ENCODE data around the gene ATP7B. TPM values are rescaled to one million over a fixed set of nuclear protein-coding genes. Genes with fewer than 3 reads are reported as not detected.
"Not testable (repeated sequence)": the region's sequence is repeated elsewhere in the genome, so short reads cannot be mapped to it uniquely, and the experiment has no call there.

Gene ATP7B
- polyA plus RNA-seq (ENCODE audit: insufficient read length in 4 of 4): 10 to 100 TPM; 15.5 to 22.6 (median 18.8) TPM

DNA sequence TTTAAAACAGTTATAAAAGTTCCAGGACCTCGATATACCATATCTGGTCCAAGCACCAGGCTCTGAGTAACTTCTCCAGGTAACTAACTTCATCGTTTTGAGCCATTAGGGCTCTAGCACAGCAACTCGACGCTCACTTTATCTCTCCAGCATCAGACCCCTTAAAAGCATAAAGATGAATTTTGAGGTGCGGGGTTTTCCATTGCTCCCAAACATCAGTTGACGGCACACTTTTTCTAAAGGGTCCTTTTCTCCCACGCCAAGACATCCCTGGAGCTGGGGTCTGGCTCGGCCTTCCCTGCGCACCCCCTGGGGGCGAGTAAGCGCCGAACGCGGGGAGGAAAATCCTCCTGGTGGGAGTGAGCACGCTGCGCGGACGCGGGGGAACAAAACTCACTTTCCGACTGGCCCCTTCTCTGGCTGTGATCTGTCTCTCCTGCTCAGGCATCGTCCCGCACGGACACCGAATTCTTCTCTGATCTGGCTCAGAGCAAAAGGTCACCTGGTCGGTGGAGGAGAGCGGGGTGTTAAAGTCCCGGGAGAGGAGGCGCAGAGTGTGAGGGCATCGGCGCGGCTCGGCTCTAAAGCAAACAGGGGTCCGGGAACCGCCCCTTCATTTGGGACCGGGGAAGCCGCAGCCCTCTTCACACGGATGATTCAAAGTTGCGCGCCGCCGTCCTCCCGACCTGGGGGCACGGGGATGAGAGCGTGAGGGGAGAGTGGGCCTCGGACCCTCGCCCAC is at the start of gene ATP7B:
Gene ATP7B, minus strand, starts transcription at position 561 of the 742 bp plus-strand sequence. Its CDS starts 113 bp downstream, at position 448.
- no peak for DNase-seq (ENCODE audit: low read depth in 4 of 4, low spot score in 2 of 4)

DNA sequence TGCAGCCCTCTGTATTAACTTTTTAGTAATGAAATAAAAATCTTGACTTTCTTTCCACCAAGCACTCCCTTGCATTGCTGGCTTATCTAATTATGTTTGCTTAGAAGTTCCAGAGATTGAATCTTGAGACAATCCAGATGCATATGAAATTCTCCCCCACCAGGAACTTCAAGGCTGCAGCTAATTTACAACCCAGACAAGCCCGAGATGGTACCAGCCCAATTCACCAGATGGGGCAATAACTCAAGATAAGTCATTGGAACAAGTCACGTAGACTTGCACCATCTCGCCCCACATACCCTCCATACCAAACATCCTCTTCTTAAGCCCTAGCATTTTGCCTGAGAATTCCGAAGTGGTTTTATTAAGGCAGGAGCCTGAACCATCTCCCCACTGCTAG is 42.2 kb upstream of the ATP7B start:
- DNase-seq (ENCODE audit: low read depth in 4 of 4, low spot score in 2 of 4): no peak

DNA sequence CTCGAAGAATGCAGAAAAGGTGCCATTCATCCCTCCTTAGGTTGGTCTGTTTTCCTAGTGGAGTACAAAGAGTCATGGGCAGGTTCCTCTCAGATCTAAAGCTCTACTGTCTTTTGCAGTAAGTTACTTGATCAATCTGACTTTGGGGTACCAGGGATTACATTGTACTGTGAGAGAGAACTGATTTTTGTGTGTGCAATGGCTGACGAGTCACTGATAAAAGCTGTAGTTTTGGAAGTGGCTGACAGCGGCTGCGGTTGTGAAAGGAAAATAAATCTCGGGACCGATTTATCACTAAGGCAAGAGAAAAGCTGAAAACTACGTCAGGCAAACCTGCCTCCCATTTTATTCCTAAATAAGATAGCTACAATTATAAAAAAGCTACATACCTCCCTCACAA is 40.1 kb upstream of the ATP7B start:
- DNase-seq (ENCODE audit: low read depth in 4 of 4, low spot score in 2 of 4): no peak

DNA sequence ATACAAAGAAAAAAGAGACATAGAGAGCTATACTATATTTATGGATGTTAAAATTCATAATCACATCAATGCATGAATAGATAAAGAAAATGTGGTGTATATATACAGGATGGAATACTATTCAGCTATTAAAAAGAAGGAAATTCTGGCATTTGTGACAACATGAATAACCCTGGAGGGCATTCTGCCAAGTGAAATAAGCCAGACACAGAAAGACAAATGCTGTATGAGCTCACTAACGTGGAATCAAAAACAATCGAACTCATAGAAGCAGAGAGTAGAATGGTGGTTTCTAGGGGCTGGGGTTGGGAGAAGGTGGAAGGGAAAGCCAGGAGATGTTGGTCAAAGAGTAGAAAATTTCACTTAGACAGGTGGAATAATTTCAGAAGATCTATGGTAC is 37.3 kb upstream of the ATP7B start:
- DNase-seq (ENCODE audit: low read depth in 4 of 4, low spot score in 2 of 4): no peak

DNA sequence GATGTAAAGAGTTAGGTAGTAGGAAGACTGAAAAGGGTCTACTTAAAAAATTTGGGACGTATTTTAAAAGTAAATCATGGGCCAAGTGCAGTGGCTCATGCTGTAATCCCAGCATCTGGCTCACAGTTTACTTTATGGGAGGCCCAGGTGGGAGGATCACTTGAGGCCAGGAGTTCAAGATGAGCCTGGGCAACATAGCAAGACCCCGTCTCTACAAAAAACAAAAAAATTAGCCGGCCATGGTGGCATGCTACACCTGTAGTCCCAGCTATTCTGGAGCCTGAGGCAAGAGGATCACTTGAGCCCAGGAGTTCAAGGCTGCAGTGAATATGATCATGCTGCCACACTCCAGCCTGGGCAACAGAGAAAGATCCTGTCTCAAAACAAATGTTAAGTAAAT is 36.2 kb upstream of the ATP7B start:
- no peak for DNase-seq (ENCODE audit: low read depth in 4 of 4, low spot score in 2 of 4)

DNA sequence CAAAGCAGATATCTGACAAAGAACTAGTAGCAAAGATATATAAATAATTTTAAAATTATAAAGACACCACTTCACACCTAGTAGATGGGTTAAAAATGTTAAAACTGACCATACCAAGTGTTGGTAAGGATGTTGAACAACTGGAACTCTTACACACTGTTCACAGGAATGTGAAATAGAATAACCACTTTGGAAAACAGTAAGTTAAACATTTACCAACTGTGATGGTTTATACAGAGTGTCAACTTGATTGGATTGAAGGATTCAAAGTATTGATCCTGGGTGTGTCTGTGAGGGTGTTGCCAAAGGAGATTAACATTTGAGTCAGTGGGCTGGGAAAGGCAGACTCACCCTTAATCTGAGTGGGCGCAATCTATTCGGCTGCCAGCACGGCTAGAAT is 32.4 kb upstream of the ATP7B start:
- no peak for DNase-seq (ENCODE audit: low read depth in 4 of 4, low spot score in 2 of 4)

DNA sequence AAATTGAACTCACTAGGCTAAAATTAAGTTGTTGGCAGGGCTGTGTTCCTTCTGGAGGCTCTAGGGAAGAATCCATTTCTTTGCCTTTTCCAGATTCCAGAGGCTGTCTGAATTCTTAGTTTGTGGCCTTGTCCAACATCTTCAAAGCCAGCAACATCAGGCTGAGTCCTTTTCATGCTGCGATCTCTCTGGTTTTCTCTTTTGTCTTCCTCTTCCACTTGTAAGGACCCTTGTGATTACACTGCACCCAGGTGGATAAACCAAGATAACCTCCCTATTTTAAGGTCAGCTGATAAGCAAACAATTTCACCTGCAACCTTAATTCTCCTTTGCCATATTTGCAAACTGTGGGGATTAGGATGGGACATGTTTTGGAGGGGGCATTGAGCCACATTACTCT is 24.8 kb upstream of the ATP7B start:
- no peak for DNase-seq (ENCODE audit: low read depth in 4 of 4, low spot score in 2 of 4)

DNA sequence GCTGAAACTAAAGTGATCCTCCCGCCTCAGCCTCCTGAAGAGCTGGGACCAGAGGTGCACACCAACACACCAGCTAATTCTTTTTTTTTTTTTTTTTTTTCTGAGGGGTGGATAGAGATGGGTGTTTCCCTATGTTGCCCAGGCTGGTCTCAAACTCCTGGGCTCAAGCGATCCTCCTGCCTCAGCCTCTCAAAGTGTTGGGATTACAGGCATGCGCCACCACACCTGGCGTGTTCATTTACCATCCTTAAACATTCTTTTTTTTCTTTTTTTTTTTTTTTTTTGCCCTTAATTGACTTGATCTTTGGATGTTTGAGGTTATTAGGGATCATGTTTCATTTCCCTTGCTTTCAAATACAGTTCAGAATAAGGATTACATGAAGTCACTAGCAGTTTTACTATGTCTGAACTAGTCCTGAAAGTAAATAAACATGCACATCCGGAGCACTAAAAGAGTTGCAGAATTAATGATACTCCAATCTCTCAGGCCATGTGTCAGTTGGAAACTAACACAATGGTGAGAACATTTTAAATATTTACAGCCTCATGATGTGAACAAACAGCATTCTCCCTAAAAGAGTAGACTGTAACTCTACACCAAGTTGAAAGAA is 23.5 kb upstream of the ATP7B start:
- no peak for DNase-seq (ENCODE audit: low read depth in 4 of 4, low spot score in 2 of 4)

DNA sequence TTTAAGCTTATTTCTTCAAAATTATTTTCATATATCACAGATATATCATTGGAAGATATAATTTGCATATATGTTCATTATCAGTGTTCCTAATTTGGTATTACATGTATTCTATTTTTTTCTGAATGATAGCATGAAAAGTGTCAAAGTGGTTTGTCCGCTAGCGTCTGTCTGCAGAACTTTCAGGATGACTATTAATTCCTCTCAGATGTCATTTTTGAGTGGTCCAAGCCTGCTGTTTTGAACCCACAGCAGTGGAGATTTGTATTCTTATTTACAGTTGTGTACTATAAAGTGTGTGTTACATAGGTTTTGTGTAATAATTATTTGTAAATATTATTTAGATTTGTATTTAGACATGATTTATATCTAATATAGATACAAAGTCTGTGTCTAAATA is 21.8 kb upstream of the ATP7B start:
- no peak for DNase-seq (ENCODE audit: low read depth in 4 of 4, low spot score in 2 of 4)

DNA sequence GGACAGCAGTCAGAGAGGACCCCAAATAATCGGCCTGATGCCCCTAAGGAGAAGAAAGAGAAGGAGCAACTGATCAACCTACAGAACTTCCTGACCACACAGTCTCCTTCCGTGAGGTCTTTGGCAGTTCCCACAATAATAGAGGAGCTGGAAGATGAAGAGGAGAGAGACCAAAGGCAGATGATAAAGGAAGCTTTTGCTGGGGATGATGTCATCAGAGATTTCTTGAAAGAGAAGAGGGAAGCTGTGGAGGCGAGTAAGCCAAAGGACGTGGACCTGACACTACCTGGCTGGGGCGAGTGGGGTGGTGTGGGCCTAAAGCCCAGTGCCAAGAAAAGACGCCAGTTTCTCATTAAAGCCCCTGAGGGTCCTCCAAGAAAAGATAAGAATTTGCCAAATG is 19.2 kb upstream of the ATP7B start:
- DNase-seq (ENCODE audit: low read depth in 4 of 4, low spot score in 2 of 4): not testable (repeated sequence)

DNA sequence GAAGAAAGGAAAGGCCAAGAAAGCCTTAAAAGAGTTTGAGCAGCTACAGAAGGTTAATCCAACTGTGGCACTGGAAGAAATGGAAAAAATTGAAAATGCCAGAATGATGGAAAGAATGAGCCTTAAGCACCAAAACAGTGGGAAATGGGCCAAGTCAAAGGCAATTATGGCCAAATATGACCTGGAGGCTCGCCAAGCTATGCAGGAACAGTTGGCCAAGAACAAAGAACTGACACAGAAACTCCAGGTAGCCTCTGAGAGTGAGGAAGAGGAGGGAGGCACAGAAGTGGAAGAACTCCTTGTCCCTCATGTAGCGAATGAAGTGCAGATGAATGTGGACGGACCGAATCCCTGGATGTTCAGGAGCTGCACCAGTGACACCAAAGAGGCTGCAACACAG is 18.3 kb upstream of the ATP7B start:
- no peak for DNase-seq (ENCODE audit: low read depth in 4 of 4, low spot score in 2 of 4)

DNA sequence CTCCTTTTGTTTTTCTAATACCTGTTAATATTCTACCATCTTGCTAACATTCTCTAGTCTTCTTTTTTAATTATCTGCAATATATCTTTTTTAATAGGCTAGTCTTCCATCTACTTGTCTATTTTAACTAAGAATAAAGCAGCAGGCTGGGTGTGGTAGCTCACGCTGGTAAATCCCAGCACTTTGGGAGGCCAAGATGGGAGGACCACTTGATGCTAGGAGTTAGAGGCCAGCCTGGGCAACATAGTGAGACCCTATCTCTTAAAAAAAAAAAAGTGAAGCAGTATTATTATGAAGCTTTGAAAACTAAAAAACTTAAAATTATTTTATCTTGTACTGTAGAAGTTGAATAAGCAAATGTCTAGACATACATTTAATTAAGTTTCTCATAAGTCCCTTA is 16.6 kb upstream of the ATP7B start:
- no peak for DNase-seq (ENCODE audit: low read depth in 4 of 4, low spot score in 2 of 4)

DNA sequence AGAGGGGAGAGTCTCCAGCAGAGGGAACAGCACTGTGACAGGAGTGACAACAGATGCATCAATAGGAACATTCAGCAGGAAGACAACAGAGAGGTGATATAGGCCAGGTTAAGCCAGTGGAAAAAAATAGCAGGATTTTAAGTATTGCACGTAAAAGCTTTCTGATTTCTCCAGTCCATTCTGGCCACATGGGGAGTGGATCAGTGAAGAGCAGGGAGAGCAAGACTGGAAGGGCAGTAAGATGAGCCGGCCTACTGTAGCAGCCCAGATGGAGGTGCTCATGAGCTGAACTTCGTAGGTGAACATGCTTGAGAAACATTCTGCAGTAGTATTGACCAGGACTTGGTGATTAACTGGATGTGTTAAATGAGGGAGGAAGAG is 15.0 kb upstream of the ATP7B start:
- DNase-seq (ENCODE audit: low read depth in 4 of 4, low spot score in 2 of 4): no peak

DNA sequence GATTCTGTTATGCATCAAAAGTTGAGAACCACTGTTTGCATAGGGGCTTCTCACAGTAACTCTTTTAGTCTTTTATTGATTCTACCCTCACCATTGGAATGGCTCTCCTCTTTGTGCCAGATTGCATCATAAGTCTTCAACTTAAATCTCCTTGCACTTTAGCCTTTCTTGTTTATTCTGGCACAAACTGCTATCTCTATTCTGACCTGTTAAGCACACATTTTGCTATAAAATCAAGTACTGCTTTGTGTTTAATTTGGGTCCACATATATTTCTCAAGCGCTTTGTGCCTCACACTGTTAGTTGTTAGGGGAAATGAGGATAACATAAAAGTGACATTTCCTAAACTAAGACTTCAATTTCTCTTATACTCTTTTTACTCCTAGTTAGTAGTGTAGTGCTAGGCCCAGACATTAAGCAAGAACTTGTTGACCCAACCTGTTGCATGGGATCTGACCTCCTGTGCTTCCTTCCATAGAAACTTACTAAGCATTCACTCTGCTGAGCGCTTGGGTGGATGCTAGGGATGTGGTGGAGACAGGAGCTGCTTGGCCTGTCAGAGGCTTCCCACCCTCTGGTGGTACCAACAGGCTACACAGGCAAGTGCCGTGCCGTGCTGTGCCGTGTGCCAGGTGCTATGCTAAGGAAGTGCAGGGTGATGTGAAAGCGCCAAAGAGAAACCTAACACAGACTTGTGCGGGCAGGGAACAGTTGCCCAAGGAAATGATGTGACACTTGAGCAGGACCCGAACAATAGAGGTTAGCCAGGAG is 14.4 kb upstream of the ATP7B start:
- no peak for DNase-seq (ENCODE audit: low read depth in 4 of 4, low spot score in 2 of 4)

DNA sequence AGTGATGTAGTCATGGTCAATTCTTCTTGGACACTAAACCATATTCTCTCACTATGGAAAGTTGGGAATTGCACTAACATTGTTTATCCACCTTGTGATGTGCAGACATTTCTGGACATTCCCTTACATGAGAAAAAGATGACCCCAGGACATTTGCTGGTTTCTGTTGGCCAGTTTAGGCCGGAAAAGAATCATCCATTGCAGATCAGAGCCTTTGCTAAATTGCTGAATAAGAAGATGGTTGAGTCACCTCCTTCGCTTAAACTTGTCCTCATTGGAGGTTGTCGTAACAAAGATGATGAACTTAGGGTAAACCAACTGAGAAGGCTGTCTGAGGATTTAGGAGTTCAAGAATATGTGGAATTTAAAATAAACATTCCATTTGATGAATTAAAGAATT is 13.2 kb upstream of the ATP7B start, which contains the start of gene UTP14C:
Gene UTP14C, plus strand, starts transcription at position 211 of the 400 bp plus-strand sequence. CDS start 4,114 bp downstream, outside the sequence.
- no peak for DNase-seq (ENCODE audit: low read depth in 4 of 4, low spot score in 2 of 4)

DNA sequence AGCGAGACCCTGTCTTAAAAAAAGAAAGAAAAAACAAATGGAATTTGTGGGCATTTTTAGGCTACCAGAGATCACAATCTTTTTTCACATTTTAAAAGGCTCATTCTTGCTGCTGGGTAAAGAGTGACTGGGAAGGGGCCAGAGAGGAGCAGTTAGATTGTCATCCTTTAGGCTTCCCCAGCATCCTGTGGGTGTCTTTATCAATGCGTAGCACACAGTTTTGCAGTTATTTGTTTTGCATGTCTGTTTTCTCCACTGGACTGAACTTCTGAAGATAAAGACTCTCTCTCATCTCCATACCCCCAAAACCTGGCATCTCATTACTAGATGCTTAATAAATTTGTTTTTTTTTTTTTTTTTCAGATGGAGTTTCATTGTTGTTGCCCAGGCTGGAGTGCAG is 11.1 kb upstream of the ATP7B start:
- DNase-seq (ENCODE audit: low read depth in 4 of 4, low spot score in 2 of 4): no peak

DNA sequence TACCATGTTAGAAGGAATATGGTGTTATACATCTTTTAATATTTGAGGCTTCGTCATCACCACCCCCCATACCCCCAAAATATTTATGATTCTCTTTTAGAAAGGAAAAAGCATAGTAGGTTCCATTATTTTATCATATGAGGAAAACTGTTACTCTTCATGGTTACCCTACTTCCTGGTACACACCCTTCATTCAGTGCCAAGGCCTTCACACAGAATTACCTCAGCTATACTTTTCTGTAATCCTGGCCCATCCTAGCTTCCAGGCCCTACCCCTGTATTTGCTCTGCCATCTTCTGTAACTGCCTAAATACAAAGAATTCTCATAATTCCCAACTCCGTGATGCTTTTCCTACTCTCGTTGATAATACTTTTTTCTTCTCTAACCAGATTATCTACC is 8.9 kb upstream of the ATP7B start:
- DNase-seq (ENCODE audit: low read depth in 4 of 4, low spot score in 2 of 4): no peak

DNA sequence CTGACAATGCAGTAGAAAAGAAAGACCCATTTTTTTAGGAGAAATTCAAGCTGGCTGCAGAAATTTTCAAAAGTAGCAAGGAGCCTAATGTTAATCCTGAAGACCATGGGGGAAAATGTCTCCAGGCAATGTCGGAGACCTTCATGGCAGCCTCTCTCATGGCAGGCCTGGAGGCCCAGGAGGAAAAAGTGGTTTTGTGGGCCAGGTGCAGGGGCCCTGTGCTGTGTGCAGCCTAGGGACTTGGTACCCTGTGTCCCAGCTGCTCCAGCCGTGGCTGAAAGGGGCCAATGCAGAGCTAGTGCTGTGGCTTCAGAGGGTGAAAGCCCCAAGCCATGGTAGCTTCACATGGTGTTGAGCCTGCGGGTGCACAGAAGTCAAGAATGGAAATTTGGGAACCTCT is 5.0 kb upstream of the ATP7B start:
- no peak for DNase-seq (ENCODE audit: low read depth in 4 of 4, low spot score in 2 of 4)

DNA sequence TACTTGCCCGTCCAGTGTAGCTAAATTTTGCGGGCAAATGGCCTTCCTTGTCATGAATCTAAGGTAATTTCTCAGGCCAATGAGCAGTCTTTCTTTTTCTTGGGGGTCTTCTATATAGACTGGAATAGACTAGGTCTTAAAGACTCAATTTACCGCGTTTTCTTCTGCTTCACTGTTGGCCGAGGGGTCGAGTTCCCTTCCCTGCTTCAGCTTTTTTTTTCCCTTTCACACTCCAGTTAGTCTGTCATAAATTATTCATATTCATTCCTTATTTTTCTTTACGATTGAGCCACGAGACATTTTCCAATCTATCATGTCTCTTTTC is 1.2 kb upstream of the ATP7B start:
- no peak for DNase-seq (ENCODE audit: low read depth in 4 of 4, low spot score in 2 of 4)

DNA sequence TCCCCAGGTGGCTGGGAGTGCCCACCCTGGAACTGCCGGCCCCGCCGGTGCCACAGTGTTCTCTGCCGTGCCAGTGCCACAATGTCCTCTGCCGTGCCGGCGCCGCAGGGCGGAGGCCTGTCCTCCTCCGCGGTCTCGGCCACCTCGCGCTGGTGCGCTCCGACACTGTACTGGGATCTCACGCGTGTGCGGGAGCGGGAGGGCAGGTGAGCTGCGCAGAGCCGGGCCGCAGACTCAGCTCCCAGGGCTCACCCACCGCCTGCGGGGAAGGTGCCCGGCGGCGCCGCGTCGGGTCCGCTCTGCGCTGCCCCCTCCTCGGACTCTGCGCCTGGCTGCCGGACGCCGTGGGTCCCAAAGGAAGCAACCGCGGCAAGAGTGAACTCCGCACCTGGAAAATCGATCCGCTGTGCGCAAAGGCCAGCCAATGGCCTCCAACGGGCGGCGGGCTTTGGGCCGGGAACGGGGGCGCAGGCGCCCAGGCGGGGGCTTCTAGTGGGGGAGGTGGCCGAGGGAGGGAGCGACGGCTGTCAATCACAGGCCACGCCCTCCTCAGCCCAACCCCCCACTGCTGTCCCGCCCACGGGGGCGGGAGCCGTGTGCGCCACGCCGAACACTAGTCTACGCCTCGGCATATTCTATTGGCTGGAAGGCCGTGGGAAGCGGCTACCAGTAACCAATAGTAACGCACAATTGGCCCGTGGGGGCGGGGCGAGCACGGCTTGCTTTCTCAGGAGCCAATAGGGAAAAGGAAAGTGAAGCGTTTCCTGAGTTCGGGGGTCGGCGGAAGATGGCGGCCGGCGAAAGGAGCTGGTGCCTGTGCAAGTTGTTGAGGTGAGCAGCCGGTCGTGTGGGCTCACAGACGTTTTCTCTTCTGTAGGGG is 622 bp upstream of the ATP7B start, which contains the start of gene ALG11:
Gene ALG11, plus strand, starts transcription at position 767 of the 880 bp plus-strand sequence. Its CDS starts 21 bp downstream, at position 788.
- DNase-seq (ENCODE audit: low read depth in 4 of 4, low spot score in 2 of 4): peak; percentile 90 to 99 (median 96)

DNA sequence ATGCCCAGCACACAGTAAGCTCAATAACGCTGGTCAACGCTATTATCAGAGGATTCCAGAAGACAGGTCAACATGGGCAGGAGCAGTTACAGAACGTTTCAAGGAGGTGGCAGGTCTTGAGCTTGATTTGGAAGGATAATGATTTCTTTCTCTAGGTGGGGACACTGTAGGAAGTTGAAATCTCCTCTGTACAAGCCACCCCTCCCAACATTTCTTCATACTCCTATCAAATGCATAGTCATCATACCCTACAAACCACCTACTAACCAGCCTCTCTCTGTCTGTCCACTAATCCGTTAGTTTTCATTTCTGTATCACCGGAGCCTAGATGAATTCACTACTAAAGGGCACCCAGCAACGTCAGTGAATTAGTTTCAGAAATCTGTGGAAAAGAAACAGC is 1.3 kb downstream of the ATP7B start:
- no peak for DNase-seq (ENCODE audit: low read depth in 4 of 4, low spot score in 2 of 4)
